Natural killer cell (primary cell): Measurements from ENCODE around the gene XYLT2. TPM values are rescaled to one million over a fixed set of nuclear protein-coding genes. Genes with fewer than 3 reads are reported as not detected.

ENCODE experiments used
- ATAC-seq, 3 donors: fragments of 150-1000 bp in 2 of 3; fragments of 200-7000 bp in 1 of 3; cut with Tn5 transposase; 1 replicate in 1 of 3; 2 replicates in 2 of 3; pipeline ENCODE4 v1.10.0; 2021; ENCODE audit warnings: mild to moderate bottlenecking in 2 of 3, moderate library complexity in 2 of 3
- DNase-seq, 2 donors: peaks; one replicate each; pipeline versions ENCODE4 v3.0.0 to v3.0.0-alpha.2; 2013 to 2021; ENCODE audit warnings: mixed read lengths in 1 of 2
- H3K27ac ChIP-seq: one replicate; pipeline ENCODE4 v1.5.1; 2013; ENCODE audit warnings: mild to moderate bottlenecking, low read length
- H3K27me3 ChIP-seq: one replicate; pipeline ENCODE4 v1.6.1; 2013; ENCODE audit warnings: low read length; ENCODE audit not compliant: control insufficient read depth, insufficient read depth
- H3K36me3 ChIP-seq: one replicate; pipeline ENCODE4 v1.6.1; 2013; ENCODE audit warnings: low read length; ENCODE audit not compliant: control insufficient read depth, insufficient read depth
- H3K4me1 ChIP-seq: one replicate; pipeline ENCODE4 v1.6.1; 2013; ENCODE audit warnings: low read length; ENCODE audit not compliant: control insufficient read depth, insufficient read depth
- H3K4me3 ChIP-seq: one replicate; pipeline ENCODE4 v1.5.1; 2013; ENCODE audit warnings: low read length
- H3K9me3 ChIP-seq: one replicate; pipeline ENCODE4 v1.6.1; 2013; ENCODE audit warnings: low read length; ENCODE audit not compliant: control insufficient read depth, insufficient read depth
- H3K27ac Mint-ChIP-seq, 2 donors: one replicate each; pipeline ENCODE4 v1.8.0; 2022; ENCODE audit warnings: mild to moderate bottlenecking in 2 of 2, mixed read lengths in 2 of 2, moderate library complexity in 1 of 2
- H3K27me3 Mint-ChIP-seq, 2 donors: one replicate each; pipeline ENCODE4 v1.8.0; 2022; ENCODE audit warnings: low read depth in 2 of 2, mixed read lengths in 2 of 2
- H3K36me3 Mint-ChIP-seq: one replicate; pipeline ENCODE4 v1.8.0; 2022; ENCODE audit warnings: mixed read lengths
- H3K4me1 Mint-ChIP-seq, 2 donors: one replicate each; pipeline ENCODE4 v1.8.0; 2022; ENCODE audit warnings: mixed read lengths in 2 of 2
- H3K4me3 Mint-ChIP-seq: one replicate; pipeline ENCODE4 v1.8.0; 2022; ENCODE audit warnings: mild to moderate bottlenecking, moderate library complexity, mixed read lengths
- H3K9me3 Mint-ChIP-seq, 2 donors: one replicate each; pipeline ENCODE4 v1.8.0; 2022; ENCODE audit warnings: mixed read lengths in 2 of 2
- WGBS: methylation state at CpG from one replicate; pipeline ENCODE4 v1.1.7; 2013; ENCODE audit warnings: missing lambda C conversion rate; ENCODE audit not compliant: insufficient coverage; 5-methylcytosine and 5-hydroxymethylcytosine counted together
- intact Hi-C: fragments of 100-400 bp; cut with micrococcal nuclease; formaldehyde crosslinking; loops from one replicate; pipeline ENCODE4 v1.14.2; 2022
- total RNA-seq, 4 donors: library from RNA; stranded (reverse); fragments of 120-200 nt in 1 of 4; gene quantifications; one replicate each; pipeline versions ENCODE4 v1.2.3 to v1.2.4, GENCODE V29; 2013 to 2022
- TF ChIP-seq, protein P1 (sequence below): fragments of 200-600 bp; IDR thresholded peaks from one replicate; pipeline ENCODE4 v1.8.0; 2022; ENCODE audit warnings: antibody characterized with exemption

Gene XYLT2
- total RNA-seq, 3 donors from 2014 or later (not counting 1 experiment from before 2014, with no cell fraction given), result 16.3 to 25.4 (median 18.6) TPM

DNA sequence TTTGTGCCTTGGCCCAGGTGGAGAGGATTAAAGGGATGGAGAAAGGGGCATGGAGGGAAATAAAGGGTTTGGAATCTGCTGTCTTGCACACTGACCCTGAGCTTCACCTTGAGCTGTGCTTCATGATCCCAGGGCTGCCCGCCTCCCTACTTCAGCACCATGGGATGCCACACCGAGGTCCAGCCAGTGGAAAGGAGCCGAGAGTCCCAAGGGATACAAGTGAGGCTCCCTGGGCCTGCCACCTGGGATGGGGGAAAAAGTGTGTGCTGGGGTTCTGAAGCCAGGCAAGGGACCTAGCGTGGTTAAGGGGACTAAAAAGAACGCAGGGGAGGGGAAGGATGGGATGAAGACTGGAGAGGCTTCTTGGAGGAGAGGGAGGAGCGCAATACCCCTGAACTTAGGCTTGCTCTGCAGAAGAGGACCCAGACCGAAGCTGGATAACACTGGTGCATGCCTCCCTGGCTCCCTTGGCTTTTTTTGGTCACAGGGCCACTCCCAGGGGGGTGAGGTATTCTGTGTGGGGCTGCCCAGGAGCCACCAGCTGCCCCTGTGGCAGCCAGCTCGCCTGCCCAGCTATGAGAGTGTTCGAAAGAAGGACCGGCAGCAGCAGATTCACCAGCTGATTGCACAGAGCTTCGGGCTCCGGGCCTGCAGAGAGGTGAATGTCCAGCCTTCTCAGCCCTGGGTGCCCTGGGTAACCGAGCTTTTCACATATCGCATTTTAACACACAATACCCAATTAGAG, 19.9 kb downstream of the XYLT2 start:
- Mint-ChIP-seq H3K36me3 (peaks cover 9% of the 10 kb centered on the region), H3K27me3 (no peaks in the 10 kb centered on the region), H3K27ac (no peak overlapping the region), H3K4me1 (peaks cover 7 to 14% of the 10 kb centered on the region in 2 donors), H3K9me3 (no peaks in the 10 kb centered on the region), H3K4me3 (no peak overlapping the region)
- no peaks in the 10 kb centered on the region for H3K27me3 ChIP-seq
- intact Hi-C loops, result no loop called here
- ATAC-seq (no peak), DNase-seq (no peak)
- 98% methylated on average over 14 of the region's 14 CpGs for WGBS
- TF ChIP-seq, protein P1, sequence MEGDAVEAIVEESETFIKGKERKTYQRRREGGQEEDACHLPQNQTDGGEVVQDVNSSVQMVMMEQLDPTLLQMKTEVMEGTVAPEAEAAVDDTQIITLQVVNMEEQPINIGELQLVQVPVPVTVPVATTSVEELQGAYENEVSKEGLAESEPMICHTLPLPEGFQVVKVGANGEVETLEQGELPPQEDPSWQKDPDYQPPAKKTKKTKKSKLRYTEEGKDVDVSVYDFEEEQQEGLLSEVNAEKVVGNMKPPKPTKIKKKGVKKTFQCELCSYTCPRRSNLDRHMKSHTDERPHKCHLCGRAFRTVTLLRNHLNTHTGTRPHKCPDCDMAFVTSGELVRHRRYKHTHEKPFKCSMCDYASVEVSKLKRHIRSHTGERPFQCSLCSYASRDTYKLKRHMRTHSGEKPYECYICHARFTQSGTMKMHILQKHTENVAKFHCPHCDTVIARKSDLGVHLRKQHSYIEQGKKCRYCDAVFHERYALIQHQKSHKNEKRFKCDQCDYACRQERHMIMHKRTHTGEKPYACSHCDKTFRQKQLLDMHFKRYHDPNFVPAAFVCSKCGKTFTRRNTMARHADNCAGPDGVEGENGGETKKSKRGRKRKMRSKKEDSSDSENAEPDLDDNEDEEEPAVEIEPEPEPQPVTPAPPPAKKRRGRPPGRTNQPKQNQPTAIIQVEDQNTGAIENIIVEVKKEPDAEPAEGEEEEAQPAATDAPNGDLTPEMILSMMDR, result no peak
- H3K36me3 ChIP-seq, result peaks cover 49% of the 10 kb centered on the region
- no peak overlapping the region for H3K27ac ChIP-seq
- peaks cover 7% of the 10 kb centered on the region for H3K4me1 ChIP-seq
- H3K9me3 ChIP-seq, result no peaks in the 10 kb centered on the region
- no peak overlapping the region for H3K4me3 ChIP-seq

DNA sequence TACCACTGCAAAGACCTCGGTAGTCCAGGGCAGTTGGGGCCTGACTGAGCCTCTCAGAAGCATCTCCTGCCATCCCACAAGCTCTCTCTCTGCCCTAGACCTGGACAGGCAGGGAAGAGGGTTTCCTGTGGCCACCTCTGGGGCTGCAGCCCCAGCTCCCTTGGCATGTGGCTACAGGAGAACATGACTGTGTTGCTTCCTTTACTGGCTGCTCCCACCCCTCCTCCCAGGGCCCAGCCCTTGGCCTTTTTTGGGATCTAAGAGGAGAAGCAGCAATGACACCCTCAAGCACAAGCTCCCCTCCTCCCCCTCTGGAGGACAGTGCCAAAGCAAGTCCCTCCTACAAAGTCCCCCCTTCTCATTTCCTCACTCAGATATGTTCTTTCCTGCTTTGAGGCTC, 21.5 kb downstream of the XYLT2 start:
- DNase-seq, result no peak
- Histone ChIP-seq H3K27me3 (no peaks in the 10 kb centered on the region), H3K27ac (no peak overlapping the region), H3K36me3 (peaks cover 49% of the 10 kb centered on the region), H3K4me1 (peaks cover 10% of the 10 kb centered on the region), H3K4me3 (no peak overlapping the region), H3K9me3 (no peaks in the 10 kb centered on the region)
- peaks cover 9% of the 10 kb centered on the region for H3K36me3 Mint-ChIP-seq
- 100% methylated on average over 1 of the region's 1 CpG for WGBS
- intact Hi-C loops, result no loop called here
- H3K27me3 Mint-ChIP-seq, result no peaks in the 10 kb centered on the region
- no peak overlapping the region for H3K27ac Mint-ChIP-seq
- H3K9me3 Mint-ChIP-seq, result no peaks in the 10 kb centered on the region
- peaks cover 15 to 20% of the 10 kb centered on the region in 2 donors for H3K4me1 Mint-ChIP-seq
- no peak overlapping the region for H3K4me3 Mint-ChIP-seq
- TF ChIP-seq, protein P1, result no peak
- no peak for ATAC-seq

DNA sequence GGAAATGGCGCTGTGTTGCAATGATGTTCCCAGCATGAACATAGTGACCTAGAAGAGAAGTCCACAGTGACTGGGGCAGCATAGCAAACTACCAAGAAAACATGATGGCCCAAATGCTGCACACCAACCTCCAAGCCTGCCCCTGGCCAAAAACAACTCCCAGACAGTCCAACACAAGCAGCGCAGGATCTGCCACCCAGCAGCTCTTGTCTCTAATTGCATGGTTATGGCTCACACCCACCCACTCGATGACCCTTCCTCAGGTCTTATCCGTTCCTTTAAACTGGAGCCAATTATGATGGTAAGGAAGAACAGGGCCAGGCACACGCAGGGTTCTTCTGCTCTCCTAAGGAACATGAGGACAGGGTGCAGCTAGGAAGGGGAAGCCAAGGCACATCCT, 24.1 kb downstream of the XYLT2 start:
- H3K4me1 ChIP-seq, result peaks cover 15% of the 10 kb centered on the region
- WGBS, result 97% methylated on average over 5 of the region's 5 CpGs
- no peak overlapping the region for H3K27ac ChIP-seq
- ATAC-seq (no peak), DNase-seq (no peak)
- H3K27me3 ChIP-seq, result no peaks in the 10 kb centered on the region
- TF ChIP-seq, protein P1, result no peak
- no peak overlapping the region for H3K27ac Mint-ChIP-seq
- no peak overlapping the region for H3K4me3 ChIP-seq
- H3K27me3 Mint-ChIP-seq, result no peaks in the 10 kb centered on the region
- H3K36me3 Mint-ChIP-seq, result peaks cover 9% of the 10 kb centered on the region
- intact Hi-C loops, result no loop called here
- peaks cover 25 to 29% of the 10 kb centered on the region in 2 donors for H3K4me1 Mint-ChIP-seq
- no peaks in the 10 kb centered on the region for H3K9me3 ChIP-seq
- no peak overlapping the region for H3K4me3 Mint-ChIP-seq
- H3K9me3 Mint-ChIP-seq, result no peaks in the 10 kb centered on the region
- H3K36me3 ChIP-seq, result peaks cover 49% of the 10 kb centered on the region

DNA sequence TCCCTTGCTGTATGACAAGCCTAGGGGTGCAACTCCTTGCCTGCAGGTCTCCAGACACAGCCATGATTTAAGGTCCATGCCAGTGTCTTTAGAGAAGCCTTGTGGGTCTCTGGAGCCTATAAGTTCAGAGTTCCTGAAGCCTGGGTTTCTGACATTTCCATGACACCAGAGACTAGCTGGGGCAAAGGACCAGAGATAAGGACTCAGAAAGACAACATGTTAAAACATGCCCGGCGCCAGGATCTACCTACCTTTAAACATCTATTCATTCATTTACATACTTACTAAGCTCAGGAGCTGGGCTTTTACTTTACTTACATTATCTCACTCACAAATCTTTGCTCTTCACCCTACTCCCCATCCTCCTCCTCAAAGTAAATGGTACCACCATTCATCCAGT, 25.6 kb downstream of the XYLT2 start:
- Histone ChIP-seq H3K4me3 (no peak overlapping the region), H3K27ac (no peak overlapping the region), H3K36me3 (peaks cover 38% of the 10 kb centered on the region), H3K4me1 (peaks cover 15% of the 10 kb centered on the region), H3K27me3 (no peaks in the 10 kb centered on the region), H3K9me3 (no peaks in the 10 kb centered on the region)
- Mint-ChIP-seq H3K36me3 (peaks cover 9% of the 10 kb centered on the region), H3K9me3 (no peaks in the 10 kb centered on the region), H3K4me1 (peaks cover 23 to 25% of the 10 kb centered on the region in 2 donors), H3K27ac (peak overlapping the region; percentile 52 to 100), H3K27me3 (no peaks in the 10 kb centered on the region), H3K4me3 (peak overlapping the region; percentile 64)
- intact Hi-C loops, result no loop called here
- DNase-seq (no peak), ATAC-seq (no peak)
- WGBS, result 96% methylated on average over 2 of the region's 2 CpGs
- TF ChIP-seq, protein P1, result no peak
